GM21526 (cell line): ENCODE measurements around the gene STK33.
A peak's percentile ranks its signal among the peaks of the same experiment; 100 is the strongest.

Experiments
- ATAC-seq: cut with Tn5 transposase; IDR thresholded peaks from one replicate; pipeline ENCODE4 v1.9.1; 2021; ENCODE audit warnings: moderate library complexity; ENCODE audit not compliant: unreplicated experiment, low FRiP score

Gene STK33

DNA sequence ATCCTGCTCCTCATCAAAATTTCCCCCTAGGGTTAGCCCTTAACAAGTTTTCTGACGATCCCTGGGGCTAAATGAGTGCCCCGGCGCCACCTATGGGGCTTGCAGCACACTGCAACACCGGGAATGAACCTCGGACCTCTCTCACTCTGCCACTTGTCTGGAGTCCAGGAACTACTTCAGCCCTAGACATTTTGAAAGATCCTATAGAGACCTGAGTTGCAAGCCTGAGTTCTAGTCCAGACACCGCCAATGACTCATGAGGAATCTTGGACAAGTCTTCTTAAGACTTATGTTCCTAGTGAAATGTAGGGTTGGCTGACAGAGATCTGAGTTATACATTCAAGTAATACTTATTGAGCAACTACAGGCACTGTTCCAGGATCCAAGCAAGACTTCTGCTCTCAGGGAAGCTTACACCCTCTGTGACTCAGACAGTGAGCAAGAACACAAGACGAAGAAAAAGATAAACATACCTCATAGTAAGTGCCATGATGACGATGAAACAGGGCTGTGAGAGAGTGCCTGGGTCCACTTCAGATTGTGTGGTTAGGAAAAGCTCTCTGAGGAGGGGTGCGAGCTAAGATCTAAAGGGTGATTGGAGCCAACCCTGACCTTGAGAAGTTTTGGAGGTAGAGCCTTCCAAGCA lies 10.2 kb upstream of the STK33 start:
- peak; percentile 79 for ATAC-seq

DNA sequence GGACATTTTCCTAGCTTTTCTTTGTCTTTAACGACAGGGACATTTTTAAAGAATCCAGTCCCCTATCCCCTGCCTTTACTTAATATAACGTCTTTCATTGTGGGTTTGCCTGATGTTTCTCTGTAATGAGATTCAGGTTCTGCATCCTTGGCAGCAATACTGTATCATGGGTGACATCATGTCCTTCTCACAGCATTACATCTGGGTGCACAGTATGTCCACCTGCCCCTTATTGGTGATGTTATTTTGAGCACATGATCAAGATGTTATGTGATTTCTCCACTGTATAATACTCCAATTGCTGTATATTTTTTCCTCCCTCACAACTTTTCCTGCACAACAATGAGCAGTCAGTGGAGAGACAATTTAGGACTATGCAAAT lies 9.7 kb upstream of the STK33 start:
- no peak for ATAC-seq

DNA sequence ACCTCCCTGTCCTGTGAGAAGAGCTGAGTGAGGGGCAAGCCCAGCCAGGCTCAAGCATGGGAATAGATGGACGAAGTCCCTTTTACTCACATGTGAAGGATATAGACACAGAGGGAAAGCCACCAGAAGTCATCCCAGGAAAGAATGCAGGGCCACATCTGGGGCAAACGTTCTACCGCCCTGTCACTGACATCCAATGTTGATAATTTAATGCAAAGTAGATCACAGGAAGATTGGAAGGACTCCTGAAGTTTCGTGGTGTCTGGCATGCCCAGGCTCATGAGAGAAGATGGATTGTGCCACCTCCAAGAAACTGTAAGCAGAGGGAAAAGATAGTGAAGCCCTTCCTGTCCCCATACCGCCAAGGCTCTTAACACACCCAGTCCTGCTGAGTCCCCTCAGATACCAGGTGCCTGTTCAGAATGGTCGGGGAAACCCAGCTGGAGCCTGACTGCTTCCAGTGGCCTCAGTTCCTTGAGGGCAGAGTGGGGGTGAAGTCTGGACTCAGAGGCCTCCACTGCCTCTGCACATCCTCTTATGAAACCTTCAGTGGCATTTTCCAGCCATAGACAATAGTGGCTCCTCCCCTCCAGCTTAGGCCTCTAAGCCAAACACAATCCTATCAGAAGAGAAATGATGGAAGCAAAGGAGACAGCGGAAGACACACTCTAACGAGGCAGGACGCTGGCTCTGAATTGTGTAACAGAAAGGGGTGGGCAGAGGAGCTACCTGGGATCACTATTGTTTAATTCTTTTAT lies 7.5 kb upstream of the STK33 start:
- ATAC-seq, result no peak

DNA sequence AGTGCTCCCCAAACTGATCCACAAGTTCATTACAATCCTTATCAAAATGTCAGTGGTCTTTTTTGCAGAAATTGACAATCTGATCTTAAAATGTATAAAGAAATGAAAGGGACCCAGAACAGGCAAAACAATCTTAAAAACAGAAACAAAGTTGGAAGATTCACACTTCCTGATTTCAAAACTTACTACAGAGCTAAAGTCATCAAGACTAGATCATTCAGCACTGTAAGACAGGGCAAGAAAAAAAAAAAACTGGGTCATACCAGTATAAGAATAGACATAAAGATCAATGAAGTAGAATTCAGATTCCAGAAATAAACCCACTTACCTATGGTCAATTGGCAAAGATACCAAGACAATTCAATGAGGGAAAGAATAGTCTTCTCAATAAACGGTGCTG lies 4.5 kb upstream of the STK33 start:
- ATAC-seq, result no peak

DNA sequence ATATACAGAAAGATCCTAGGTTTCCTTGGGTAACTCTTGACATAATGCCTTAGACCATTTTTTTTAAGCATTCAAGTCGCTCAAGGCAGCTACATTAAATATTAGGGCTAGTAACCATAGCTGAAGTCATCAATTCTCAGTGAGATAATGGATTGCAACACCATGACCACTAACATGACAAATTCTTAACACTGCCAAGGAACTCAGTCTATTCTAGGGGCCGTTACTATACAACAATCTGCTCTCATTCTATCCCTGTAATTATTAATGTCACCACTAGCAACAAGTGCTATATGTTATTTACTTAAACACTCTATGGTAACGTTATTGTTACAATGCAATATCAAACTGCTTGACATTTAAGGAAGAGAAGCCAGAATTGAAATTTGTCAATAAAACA lies 3.2 kb upstream of the STK33 start:
- ATAC-seq, result no peak

DNA sequence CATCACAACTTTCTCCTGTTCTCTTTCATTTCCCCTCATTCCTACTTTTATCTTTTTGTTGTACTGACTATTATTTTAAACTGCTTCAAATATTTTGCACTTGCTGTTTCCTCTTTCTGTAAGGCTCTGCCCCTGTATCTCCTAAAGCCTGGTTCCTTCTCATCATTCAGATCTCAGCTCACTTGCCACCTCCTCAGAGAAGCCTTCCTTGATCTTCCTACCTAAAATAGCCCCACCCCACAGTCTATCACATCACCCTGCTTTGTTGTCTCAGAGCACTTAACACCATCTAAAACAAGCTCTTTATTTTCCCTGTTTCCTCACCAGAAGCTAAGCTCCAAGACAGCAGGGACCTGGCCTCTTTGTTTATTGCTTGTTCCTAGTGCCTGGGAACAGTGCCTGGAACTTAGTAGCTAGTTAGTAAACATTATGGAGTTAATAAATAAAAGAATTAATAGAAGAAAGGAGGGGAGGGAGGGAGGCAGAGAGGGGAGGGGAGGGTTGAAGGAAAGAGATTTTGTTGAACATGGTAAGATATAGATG lies 2.5 kb upstream of the STK33 start:
- no peak for ATAC-seq

DNA sequence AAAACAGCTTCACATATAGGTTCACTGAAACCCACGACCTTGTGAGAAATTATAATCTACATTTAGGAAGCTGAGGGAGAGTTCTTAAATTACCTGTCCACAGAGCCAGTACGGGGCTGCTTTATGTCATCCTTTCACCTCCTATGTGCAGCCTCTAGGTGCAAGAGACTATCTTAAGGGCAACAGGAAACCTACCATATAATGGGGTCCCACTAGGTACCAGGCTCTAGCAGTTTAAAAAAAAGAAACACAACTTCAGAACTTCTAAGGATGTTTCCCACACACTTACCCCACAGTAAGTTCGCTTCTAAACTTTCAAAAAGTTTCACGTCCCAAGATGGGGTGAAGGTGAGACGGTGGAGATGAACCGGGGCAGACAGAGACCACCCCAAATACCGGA lies 573 bp downstream of the STK33 start:
- peak; percentile 11 for ATAC-seq

DNA sequence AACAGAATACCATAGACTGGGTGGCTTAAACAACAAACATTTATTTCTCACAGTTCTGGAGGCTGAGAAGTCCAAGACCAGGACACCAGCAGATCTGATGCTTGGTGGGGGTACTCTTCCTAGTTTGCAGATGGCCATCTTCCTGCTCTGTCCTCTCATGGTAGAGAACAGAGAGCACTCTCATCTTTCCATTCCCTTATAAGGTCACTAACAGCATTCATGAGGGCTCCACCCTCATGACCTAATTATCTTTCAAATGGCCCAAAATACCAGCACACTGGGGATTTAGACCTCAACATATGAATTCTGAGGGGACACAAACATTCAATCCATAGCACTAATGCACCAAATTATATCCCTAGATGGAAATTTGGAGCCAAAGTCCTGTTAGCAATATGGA lies 6.1 kb downstream of the STK33 start:
- no peak for ATAC-seq

DNA sequence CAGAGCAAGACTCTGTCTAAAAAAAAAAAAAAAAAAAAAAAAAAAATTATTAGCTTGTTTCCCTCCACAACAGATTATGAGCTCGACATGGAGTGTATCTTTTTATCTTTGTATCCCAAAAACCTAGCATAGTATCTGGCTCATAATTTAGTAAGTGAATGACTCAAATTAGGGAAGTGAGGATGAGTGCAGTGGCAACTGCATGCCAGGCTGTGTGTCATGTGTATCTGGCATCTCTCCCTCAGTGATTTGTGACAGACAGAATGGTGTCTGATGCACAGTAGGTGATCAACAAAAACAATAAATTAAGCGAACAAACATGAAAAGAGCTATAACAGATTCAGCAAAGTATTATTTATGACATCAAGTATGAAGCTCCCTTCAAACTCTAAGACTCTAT lies 7.2 kb downstream of the STK33 start:
- ATAC-seq, result no peak

DNA sequence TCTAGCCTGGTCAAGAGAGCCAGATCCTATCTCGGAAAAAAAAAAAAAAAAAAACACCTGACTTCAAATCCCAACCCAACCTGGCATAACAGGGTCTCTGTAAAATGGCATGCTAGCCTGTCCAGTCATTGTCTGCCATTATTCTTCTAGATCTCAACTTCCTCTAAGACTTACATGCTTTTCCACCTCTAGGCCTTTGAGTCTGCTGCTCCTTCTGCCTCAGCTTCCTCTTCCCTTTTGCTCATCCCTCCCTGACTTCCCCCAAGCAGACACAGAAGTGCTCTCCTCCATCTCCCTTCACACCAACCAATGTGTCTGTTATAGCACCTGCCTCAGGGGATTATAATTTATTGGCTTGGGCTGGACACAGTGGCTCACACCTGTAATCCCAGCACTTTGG lies 7.8 kb downstream of the STK33 start:
- no peak for ATAC-seq

DNA sequence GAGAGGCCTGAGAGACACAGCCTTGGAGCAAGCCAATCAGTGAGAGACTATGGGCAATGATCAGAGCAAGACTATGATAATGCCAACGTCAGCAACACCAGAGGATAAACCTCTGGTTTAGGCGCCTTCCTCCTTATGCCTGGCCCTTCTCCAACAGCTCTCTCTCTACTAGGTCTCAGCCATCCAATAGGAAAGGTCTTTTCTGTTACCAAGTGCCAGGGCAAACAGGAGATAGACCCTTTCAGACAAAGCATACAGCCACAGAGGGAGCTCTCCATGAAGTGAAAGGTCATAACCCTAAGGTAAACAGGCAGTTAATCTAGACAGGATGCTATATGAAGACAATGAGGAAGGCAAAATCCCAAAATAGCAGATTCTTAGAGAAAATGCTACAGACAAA lies 9.5 kb downstream of the STK33 start:
- ATAC-seq, result no peak

DNA sequence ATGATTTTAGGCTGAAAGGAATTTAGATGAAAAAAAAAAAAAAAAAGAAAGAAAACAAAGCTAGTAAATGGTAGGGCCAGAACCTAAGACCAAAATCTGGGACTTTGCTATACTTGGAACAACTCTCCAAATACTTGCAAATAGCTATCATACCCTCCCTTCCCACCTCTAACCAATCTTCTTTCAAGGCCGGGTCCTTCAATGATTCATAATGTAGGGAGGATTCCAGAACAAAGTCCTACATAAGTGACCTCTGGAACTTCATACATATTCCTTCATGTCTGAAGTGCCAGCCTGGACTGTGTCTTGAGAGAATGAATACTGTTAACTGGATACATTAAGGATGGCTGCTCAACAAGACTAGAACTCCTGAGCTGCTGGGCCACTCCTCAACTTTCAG lies 9.9 kb downstream of the STK33 start:
- no peak for ATAC-seq

DNA sequence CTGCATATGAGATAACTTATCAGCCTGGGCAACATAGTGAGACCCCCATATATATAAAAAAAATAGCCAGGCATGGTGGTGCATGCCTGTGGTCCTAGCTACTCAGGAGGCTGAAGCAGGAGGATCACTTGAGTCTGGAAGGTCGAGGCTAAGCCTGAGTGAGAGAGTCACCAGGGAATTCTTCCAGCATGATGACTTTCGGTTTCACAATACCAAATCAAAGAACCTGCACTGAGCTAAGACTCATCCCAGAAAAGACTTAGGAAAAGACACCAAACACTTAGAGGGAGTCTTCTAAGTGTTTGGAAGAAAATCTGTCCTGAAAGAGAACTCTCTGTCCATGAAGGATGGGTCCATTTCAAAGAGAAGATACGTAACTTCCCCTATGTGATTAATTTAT lies 12.7 kb downstream of the STK33 start:
- ATAC-seq, result no peak

DNA sequence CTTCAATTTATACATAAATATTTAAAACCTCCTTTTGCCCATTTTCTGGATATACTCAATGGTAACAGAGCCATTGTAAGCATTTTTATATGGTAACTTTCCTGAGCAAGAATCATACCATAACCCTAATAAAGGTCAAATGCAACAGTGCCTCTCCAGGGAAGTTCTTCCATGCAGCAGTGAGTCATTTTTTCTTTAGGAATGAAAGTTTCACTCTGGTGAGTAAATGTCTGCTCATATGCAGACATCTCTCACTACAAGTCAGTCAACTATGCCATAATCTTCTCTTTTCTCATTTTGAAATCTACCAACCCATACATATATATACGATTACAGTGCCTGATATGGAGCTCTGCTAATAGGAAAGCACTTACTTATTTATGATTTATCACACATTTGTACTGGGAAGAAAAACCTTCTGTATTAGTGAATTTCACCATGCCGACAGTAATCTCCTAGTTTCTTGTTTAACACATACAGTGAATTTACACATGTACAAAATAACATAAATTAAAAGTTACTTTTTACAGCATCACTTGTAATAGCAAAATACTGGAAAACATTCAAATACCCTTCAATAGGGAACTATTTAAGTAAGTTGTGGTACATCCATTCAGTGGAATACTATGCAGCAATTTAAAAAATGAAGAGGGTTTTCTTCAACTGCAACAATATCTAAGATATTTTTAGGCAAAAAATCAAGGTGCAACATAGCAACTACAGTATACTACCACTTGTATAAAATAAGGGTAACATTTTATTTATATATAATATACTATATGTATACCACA lies 16.0 kb downstream of the STK33 start:
- no peak for ATAC-seq

DNA sequence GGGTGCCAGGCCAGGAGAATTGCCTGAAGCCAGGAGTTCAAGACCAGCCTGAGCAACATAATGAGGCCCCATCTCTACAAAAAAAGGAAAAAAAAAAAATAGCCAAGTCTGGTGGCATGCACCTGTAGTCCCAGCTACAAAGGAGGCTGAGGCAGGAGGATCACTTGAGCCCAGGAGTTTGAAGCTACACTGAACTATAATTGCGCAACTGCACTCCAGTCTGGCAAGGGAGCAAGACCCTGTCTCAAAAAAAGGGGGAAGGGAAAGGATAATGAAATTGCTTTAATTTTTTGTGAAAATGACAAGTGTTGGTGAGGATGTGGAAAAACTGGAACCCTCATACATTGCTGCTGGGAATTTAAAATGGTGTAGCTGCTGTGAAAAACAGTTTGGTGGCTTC lies 19.2 kb downstream of the STK33 start:
- no peak for ATAC-seq

DNA sequence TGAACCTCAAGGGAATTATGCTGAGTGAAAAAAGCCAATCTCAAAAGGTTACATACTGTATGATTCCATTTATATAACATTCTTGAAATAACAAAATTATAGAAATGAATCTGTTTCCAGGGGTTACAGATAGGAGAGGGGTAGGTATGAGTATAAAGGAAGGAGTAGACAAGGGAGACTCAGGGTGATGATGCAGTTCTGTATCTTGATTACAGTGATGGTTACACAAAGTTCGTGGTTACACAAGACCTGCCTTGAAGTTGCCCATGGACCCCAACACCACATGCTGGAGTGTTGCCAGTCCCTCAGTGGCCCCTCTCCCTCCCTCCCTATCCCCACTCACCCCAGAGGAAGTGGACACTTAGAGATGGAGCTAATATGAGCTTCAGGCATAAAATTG lies 20.3 kb downstream of the STK33 start:
- ATAC-seq, result no peak

DNA sequence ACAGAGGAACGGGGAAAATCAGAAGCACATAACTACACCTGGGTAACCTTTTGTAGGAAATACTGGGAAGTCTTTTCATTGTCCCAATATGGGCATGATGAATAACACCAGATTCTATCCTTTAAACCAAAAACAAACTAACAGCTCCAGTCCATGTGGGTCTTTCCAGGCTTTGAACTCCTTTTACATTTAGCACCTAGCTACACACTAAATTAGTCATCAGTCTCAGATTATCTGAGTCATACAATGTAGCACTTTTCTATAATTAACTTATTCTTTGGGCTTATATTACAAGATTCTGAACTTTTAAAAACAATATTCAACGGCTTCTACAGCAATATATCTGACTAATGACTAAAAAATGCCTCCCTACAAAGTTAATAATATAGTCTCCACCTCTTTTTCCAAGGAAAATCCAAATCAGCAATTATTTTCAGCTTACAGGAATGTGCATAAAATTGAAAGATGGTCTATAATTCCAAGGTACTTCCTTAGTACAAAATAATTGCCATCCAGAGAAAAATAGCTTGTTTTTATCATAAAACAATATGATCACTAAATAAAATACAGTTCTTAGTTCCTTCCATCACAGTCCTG lies 26.3 kb downstream of the STK33 start:
- ATAC-seq, result no peak

DNA sequence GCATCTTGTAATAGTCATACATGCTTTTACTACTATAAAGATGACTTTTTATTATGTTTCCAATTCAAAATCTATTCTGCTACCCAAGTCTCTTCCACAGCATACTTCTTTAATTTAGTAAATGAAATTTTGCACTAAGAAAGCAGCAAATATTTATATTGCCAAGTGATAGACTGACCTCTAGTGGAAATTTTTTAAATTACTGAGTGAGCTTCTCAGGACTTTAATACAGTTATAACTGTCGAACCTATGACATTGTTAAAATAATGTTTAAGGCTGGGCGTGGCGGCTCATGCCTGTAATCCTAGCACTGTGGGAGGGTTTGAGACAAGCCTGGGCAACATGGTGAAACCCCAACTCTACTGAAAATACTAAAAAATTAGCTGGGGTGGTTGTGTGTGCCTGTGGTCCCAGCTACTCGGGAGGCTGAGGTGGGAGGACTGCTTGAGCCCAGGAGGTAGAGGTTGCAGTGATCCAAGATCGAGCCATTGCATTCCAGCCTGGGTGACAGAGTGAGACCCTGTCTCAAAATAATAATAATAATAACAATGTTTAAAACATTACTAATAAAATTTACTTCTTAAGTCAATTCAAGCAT lies 27.3 kb downstream of the STK33 start:
- no peak for ATAC-seq

DNA sequence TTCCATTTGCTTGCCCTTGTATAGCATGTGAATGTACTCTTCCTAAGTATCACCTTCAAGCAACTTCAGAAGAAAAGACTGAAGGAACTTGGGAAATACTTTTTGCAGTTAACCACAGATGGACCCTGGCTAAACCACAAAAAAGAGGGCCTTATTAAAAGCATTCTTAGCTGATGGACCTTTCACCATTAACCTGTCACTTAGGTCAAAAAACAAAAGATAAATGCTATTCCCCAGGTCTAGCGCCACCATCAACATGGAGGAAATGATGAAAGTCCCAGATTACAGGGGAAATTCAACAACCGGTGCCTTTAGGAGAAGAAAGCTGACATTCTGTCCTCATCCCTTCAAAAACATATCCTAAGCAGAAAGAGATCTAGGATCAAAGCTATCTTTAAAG lies 29.5 kb downstream of the STK33 start:
- no peak for ATAC-seq

DNA sequence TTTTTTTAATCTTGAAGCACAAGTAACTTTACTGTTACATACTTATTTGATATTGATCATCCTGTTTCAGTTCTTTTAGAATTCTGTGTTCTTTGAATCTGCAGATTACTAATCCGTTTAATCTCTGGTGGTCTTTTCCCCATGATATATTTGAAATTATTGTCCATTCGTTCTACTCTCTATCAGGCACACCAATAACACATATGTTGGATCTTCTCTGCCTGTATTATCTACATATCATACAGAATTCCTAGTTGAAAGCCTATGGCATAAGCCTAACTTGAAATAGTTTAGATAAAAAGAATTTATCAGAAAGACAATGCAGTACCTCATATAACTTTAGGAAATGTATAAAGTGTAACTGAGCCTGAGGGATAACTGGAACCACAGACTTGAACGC lies 32.6 kb downstream of the STK33 start:
- no peak for ATAC-seq

DNA sequence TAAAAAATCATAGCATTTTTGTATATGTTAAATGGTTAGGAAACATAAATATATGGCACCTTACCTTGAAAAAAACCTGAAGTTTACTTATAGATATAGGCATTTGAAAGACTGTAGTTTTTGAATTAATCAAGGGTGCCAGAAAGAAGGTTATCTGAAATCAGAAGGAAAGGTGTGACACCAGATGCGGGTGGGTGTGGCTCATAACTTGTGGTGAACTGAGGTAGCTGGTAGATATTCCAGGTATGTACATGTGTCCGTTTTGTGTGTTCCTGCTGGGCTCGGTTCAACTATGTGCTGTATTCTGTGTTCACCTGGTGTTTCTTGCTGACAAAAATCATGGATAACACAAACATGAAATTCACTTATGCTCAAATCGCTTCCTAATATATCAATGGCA lies 35.6 kb downstream of the STK33 start:
- no peak for ATAC-seq
